NCI-H69 (cell line): Measurements from ENCODE around the gene STEAP1B.

ENCODE experiments used
- DNase-seq: peaks from one replicate; lab custom pipeline; 2025; lab: John Stamatoyannopoulos, UW

Gene STEAP1B

GRCh38 chr7:22432203-22432718, 67.7 kb downstream of the STEAP1B start:
- no peak for DNase-seq

GRCh38 chr7:22430457-22430856, 69.5 kb downstream of the STEAP1B start:
- no peak for DNase-seq

- no peak for DNase-seq
Observed at GRCh38 chr7:22429386-22429785, 70.6 kb downstream of the STEAP1B start.

GRCh38 chr7:22427855-22428254, 72.1 kb downstream of the STEAP1B start:
- DNase-seq, result no peak

GRCh38 chr7:22427104-22427503, 72.9 kb downstream of the STEAP1B start:
- DNase-seq, result no peak

- DNase-seq, result no peak
Observed at GRCh38 chr7:22426463-22427094, 73.4 kb downstream of the STEAP1B start.

GRCh38 chr7:22425361-22425760, 74.6 kb downstream of the STEAP1B start:
- DNase-seq, result peak; percentile 75

- no peak for DNase-seq
Observed at GRCh38 chr7:22422831-22423615, 77.0 kb downstream of the STEAP1B start.

GRCh38 chr7:22420973-22421635, 78.9 kb downstream of the STEAP1B start:
- peak; percentile 54 for DNase-seq

- no peak for DNase-seq
Observed at GRCh38 chr7:22420008-22420407, 80.0 kb downstream of the STEAP1B start.

- no peak for DNase-seq
Observed at GRCh38 chr7:22419488-22419887, 80.5 kb downstream of the STEAP1B start.

GRCh38 chr7:22418251-22419046, 81.5 kb downstream of the STEAP1B start:
- DNase-seq, result no peak

- DNase-seq, result no peak
Observed at GRCh38 chr7:22417841-22418240, 82.1 kb downstream of the STEAP1B start.

- DNase-seq, result no peak
Observed at GRCh38 chr7:22417349-22417748, 82.6 kb downstream of the STEAP1B start.

- DNase-seq, result no peak
Observed at GRCh38 chr7:22414424-22414823, 85.6 kb downstream of the STEAP1B start.

GRCh38 chr7:22413211-22413610, 86.8 kb downstream of the STEAP1B start:
- no peak for DNase-seq

GRCh38 chr7:22411977-22412693, 87.9 kb downstream of the STEAP1B start:
- DNase-seq, result peak; percentile 53

GRCh38 chr7:22406715-22407114, 93.3 kb downstream of the STEAP1B start:
- no peak for DNase-seq

GRCh38 chr7:22404421-22405023, 95.5 kb downstream of the STEAP1B start:
- peak; percentile 60 for DNase-seq

GRCh38 chr7:22403344-22403743, 96.6 kb downstream of the STEAP1B start:
- DNase-seq, result no peak

GRCh38 chr7:22402250-22402649, 97.7 kb downstream of the STEAP1B start:
- no peak for DNase-seq
